CD4-positive, alpha-beta T cell treated with Interleukin-15 for 1 hour (primary cell): ENCODE measurements around the gene MAP3K4.

Experiments used
- DNase-seq: peaks from one replicate; pipeline ENCODE4 v3.0.0-alpha.2; 2020

The MAP3K4 gene, protein sequence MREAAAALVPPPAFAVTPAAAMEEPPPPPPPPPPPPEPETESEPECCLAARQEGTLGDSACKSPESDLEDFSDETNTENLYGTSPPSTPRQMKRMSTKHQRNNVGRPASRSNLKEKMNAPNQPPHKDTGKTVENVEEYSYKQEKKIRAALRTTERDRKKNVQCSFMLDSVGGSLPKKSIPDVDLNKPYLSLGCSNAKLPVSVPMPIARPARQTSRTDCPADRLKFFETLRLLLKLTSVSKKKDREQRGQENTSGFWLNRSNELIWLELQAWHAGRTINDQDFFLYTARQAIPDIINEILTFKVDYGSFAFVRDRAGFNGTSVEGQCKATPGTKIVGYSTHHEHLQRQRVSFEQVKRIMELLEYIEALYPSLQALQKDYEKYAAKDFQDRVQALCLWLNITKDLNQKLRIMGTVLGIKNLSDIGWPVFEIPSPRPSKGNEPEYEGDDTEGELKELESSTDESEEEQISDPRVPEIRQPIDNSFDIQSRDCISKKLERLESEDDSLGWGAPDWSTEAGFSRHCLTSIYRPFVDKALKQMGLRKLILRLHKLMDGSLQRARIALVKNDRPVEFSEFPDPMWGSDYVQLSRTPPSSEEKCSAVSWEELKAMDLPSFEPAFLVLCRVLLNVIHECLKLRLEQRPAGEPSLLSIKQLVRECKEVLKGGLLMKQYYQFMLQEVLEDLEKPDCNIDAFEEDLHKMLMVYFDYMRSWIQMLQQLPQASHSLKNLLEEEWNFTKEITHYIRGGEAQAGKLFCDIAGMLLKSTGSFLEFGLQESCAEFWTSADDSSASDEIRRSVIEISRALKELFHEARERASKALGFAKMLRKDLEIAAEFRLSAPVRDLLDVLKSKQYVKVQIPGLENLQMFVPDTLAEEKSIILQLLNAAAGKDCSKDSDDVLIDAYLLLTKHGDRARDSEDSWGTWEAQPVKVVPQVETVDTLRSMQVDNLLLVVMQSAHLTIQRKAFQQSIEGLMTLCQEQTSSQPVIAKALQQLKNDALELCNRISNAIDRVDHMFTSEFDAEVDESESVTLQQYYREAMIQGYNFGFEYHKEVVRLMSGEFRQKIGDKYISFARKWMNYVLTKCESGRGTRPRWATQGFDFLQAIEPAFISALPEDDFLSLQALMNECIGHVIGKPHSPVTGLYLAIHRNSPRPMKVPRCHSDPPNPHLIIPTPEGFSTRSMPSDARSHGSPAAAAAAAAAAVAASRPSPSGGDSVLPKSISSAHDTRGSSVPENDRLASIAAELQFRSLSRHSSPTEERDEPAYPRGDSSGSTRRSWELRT (N-terminal part only)

DNA sequence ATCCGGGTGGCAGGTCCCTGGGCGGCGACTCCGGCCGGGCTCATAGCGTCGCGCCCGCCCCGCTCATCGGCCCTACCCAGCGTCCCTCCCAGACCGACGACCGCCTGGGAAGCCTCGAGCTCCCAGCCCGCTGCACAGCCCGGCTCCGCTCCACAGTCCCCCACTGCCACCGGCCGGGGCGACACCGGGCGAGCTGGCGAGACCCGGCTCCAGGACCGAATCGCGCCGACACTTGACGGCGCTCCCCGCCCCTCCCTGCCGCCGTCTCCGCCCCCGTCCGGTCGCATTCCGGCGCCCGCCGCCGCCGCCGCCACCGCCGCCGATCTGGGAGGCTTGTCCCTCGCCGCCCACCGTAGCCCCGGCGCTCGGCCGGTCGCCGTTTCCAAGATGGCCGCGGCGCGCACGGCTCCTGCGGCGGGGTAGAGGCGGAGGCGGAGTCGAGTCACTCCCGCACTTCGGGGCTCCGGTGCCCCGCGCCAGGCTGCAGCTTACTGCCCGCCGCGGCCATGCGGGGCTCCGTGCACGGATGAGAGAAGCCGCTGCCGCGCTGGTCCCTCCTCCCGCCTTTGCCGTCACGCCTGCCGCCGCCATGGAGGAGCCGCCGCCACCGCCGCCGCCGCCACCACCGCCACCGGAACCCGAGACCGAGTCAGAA lies at the start of gene MAP3K4:
Gene MAP3K4 (plus strand): TSS at position 364 of the 655 bp plus-strand sequence. CDS start 163 bp downstream, at position 527.
- peak; percentile 77 for DNase-seq

DNA sequence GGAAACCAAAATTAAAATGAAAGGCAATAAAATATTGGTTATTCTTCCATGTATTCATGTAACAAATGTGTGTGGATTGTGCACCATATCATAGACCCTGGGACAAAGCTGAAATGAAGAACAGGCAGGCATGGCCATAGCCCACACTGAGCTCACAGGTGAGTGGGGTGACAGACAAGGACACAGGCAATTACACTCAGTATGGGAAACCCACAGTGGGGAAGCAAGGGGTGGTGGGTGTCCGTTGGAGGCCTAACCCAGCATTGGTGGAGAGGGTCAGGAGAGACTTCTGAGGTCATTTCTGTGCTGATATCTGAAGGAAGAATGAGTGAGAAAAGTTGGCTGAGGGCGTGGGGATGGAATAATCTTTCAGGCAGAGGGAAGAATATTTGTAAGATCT lies 47.6 kb upstream of the MAP3K4 start:
- no peak for DNase-seq

- no peak for DNase-seq
Measured at GRCh38 chr6:160945516-160946177, 45.9 kb upstream of the MAP3K4 start.

GRCh38 chr6:160949531-160949930 lies 42.0 kb upstream of the MAP3K4 start:
- no peak for DNase-seq

- no peak for DNase-seq
Measured at GRCh38 chr6:160950507-160950906, 41.1 kb upstream of the MAP3K4 start.

DNA sequence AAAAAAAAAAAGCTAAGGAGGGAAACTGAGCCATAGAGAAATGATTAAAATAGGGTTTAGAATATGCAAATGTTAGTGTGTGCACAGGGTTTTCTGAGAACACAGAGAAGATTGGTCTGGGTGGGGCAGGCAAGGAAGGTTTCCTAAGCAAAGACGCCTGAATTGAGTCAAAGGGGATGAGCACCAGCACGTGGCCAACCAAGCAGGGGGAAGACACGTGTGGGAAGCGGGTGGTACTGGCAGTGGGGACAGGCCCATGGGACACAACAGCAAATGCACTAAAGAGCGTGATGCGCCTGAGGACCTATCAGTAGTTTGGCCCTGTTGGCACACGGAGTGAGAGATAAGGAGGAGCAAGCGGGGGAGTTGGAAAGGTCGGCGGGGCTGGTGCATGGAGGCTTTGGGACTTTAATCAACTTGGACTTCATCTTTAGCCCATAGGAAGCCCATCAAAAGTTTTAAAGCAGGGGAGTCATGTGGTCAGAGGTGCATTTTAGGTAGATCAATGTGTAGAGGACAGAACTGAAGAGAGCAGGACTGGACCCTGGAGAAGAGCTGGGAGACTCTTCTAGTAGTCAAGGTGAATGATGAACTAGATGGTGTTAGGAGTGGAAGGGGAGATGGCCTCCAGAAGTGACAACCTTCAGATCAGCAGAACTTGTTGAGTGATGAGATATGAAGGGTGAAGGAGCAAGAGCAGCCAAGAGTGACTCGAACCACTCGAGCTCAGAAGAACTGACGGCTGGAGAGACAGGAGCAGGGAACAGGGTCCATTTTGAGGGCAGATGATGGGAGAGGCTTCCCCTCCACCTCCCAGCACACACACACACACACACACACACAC lies 40.2 kb upstream of the MAP3K4 start:
- DNase-seq: no peak

- no peak for DNase-seq
Measured at GRCh38 chr6:160952633-160953281, 38.8 kb upstream of the MAP3K4 start.

DNA sequence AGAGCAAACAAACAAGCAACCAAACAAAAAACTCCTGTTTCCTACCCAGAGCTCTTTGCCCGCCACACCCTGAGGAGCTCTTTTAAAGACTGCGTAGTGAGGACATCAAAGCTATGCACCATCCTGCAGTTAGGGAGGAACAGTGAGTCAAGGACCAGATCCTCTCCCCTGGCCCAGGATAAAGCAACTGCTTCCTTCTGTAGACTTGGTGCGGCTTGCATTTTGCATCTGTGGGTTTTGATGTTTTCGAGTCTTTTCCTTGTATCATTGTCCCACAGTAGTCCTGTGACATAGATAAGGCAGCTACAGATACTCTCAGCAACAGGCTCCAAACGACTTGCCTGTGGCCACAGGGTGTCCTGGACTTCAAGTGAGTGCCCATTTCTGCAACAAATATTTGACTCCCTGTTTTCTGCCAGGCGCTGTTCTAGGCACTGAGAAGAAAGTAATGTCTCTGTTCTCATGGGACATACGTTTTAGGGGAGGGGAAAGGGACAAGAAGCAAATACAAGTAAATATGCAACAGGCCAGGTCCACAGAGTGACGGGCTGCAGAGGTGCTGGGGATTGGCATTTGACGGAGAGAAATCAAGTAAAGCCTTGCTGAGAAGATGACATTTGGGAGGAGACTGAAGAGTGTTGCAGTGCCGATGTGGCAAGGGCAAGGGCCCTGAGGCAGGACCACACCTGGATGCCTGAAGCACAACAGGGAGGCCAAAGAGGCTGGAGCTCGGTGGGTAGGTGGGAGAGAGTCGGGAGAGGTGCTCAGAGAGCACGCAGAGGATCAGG lies 35.9 kb upstream of the MAP3K4 start:
- DNase-seq: no peak

- no peak for DNase-seq
Measured at GRCh38 chr6:160956300-160957035, 35.1 kb upstream of the MAP3K4 start.

GRCh38 chr6:160959726-160960435 lies 31.7 kb upstream of the MAP3K4 start:
- no peak for DNase-seq

- no peak for DNase-seq
Measured at GRCh38 chr6:160960839-160961238, 30.7 kb upstream of the MAP3K4 start.

DNA sequence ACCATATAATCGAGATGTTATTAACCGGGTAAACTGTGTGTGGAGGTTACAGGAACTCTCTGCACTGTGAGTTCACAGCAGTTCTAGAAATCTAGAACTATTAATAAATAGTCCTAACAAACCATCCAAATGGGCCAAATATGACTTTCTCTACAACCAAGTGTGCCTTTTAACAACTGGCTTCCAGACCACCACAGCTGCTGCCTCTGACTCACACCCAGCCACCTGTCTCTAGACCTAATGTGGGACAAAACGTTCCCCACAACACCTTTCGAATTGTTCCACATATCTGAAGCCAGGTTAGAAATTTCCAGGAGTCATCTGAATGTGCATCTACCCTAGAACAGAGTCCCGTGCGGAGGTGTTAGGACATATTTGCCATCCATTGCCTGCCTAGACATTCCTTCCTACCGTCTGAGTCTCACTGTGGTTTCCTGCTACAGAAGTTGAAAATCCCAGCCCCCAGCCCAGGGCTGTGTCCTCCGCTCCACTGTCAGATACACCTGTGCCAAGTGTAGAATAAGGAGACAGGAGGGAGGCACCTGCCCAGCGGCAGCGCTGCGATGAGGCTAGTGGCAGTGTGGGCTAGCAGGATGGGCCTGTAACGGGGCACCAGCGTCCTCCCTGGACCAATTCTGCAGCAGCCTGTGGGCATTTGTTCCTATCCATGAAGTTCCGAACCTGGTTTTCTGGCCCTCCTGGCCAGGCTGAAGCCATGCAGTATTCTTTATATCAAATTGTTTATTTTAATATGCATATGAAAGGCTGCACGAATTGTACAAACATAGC lies 28.5 kb upstream of the MAP3K4 start:
- no peak for DNase-seq

DNA sequence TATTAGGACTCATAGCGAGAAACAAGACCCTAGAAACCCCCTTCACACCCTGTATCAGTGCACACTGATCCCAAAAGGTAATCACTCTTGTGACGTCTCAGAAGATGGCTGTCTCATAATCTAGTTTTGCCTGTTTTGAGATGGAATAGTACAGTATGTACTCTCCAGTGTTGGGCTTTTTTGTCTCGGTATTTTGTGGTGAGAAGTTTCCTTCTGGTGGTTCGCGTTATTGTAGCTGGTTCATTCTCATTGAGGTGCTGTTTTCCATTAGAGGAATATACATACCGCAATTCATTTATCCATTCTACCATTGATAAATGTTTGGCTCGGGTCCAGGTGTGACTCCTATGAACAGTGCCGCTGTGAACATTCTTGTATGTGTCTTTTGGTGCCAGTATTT lies 27.9 kb upstream of the MAP3K4 start:
- DNase-seq: no peak

DNA sequence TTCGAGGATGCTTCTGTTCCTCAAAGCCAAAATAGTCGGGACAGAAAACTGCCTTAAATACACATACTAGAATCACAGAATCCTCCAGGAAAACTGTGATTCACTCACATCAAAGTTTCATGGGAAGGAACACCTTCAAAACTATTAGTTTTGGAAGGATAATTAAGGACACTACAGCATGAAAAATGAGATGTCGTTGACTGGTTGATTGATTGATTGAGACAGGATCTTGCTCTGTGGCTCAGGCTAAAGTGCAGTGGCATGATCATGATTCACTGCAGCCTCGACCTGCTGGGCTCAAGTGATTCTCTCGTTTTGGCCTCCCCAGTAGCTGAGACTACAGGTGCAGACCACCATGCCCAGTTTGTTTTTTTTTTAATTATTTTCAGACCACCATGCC lies 25.7 kb upstream of the MAP3K4 start:
- DNase-seq: no peak

DNA sequence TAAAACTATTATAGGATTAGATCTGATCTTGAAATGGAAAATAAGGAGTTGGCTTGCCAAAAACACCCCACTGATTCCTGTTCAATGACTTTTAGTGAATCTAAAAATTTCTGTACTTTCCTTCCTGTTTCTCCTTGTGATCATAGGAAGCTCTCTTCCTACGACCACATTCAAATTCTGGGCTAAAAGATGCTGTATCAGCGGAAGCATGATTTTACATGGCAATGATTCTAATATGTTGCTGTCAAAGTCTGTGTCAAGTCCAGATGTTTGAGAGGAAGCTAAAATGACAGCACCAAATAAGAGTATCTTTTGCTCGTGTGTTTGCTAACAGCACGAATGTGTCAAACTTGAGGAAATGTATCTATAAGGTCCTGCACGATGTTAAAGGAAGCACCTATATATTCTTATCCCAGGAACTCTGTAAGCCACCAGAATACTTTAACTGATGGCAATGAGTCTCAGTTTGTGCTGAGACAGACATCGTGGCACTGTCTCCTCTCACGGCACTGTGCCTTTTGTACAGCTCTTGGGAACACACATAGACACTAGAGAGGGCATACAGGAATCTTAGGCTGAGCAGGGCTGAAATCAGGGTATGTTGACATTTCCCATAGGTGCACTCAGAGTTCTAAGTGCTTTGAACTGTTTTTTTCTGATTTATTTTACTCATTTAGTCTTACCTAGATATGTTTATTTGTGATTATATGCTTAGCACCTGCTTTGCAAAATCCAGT lies 24.9 kb upstream of the MAP3K4 start:
- no peak for DNase-seq

- no peak for DNase-seq
Measured at GRCh38 chr6:160967351-160967750, 24.2 kb upstream of the MAP3K4 start.

- DNase-seq: no peak
Measured at GRCh38 chr6:160967833-160968232, 23.7 kb upstream of the MAP3K4 start.
